ENCODE measurements around the gene ABCA8.
A peak's percentile ranks its signal among the peaks of the same experiment; 100 is the strongest.

Gene ABCA8

GRCh38 chr17:68909066-68909465, 46.1 kb downstream of the ABCA8 start:
- no peak overlapping the region for H3K4me3 ChIP-seq (ENCODE audit: low read depth, low read length)
- TF ChIP-seq, protein P1, sequence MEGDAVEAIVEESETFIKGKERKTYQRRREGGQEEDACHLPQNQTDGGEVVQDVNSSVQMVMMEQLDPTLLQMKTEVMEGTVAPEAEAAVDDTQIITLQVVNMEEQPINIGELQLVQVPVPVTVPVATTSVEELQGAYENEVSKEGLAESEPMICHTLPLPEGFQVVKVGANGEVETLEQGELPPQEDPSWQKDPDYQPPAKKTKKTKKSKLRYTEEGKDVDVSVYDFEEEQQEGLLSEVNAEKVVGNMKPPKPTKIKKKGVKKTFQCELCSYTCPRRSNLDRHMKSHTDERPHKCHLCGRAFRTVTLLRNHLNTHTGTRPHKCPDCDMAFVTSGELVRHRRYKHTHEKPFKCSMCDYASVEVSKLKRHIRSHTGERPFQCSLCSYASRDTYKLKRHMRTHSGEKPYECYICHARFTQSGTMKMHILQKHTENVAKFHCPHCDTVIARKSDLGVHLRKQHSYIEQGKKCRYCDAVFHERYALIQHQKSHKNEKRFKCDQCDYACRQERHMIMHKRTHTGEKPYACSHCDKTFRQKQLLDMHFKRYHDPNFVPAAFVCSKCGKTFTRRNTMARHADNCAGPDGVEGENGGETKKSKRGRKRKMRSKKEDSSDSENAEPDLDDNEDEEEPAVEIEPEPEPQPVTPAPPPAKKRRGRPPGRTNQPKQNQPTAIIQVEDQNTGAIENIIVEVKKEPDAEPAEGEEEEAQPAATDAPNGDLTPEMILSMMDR (IDR thresholded peaks at IDR 0.05; ENCODE audit: control insufficient read depth, extremely low read depth, insufficient read depth), result no peak
- DNase-seq (ENCODE audit: low read depth), result no peak

GRCh38 chr17:68908045-68908444, 47.1 kb downstream of the ABCA8 start:
- TF ChIP-seq, protein P1 (IDR thresholded peaks at IDR 0.05; ENCODE audit: control insufficient read depth, extremely low read depth, insufficient read depth), result no peak
- no peak for DNase-seq (ENCODE audit: low read depth)
- no peak overlapping the region for H3K4me3 ChIP-seq (ENCODE audit: low read depth, low read length)

DNA sequence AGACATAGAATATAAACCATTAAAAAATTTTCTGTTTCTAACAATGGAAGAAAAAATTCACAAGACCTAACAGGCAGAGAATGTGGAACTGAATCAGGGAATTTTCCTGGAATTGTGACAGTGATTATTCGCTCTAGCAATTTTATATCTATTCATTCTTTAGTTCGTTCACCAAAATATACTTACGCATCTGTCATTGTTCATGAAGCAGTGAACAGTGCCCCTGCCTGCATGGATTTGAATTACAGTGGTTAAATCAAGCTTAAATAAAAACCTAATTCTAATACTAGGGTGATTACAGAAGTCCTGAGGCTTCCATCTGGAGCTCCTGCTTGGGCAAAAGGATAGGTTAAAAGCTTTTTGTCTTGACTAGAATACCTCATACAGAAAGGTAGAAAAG, 48.6 kb downstream of the ABCA8 start:
- H3K4me3 ChIP-seq (ENCODE audit: low read depth, low read length), result no peak overlapping the region
- TF ChIP-seq, protein P1 (IDR thresholded peaks at IDR 0.05; ENCODE audit: control insufficient read depth, extremely low read depth, insufficient read depth), result peak; percentile 49
- no peak for DNase-seq (ENCODE audit: low read depth)

DNA sequence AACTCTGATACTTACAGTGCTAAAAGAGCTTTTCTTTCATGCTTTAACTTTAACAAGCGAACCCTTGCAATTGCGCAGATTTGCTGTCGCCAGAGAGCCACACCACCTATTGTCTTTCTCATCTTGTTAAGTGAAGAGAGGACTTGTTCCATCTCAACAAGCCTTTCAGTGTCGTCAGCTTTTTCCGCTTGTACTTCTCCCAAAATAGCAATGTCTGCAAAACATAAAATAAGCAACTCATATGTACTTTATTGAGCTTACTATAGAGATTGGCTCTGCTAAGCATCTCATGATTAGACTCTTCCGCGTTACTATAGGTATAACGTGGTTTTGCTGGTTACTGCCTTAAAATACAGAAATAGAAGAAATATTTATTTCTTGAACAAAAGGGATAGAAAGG, 51.9 kb downstream of the ABCA8 start:
- no peak for DNase-seq (ENCODE audit: low read depth)
- no peak overlapping the region for H3K4me3 ChIP-seq (ENCODE audit: low read depth, low read length)
- TF ChIP-seq, protein P1 (IDR thresholded peaks at IDR 0.05; ENCODE audit: control insufficient read depth, extremely low read depth, insufficient read depth), result no peak

- no peak overlapping the region for H3K4me3 ChIP-seq (ENCODE audit: low read depth, low read length)
- TF ChIP-seq, protein P1 (IDR thresholded peaks at IDR 0.05; ENCODE audit: control insufficient read depth, extremely low read depth, insufficient read depth), result no peak
- no peak for DNase-seq (ENCODE audit: low read depth)
Measured at GRCh38 chr17:68897557-68897956, 57.6 kb downstream of the ABCA8 start.

GRCh38 chr17:68892658-68893057, 62.5 kb downstream of the ABCA8 start:
- TF ChIP-seq, protein P1 (IDR thresholded peaks at IDR 0.05; ENCODE audit: control insufficient read depth, extremely low read depth, insufficient read depth), result no peak
- DNase-seq (ENCODE audit: low read depth), result no peak
- H3K4me3 ChIP-seq (ENCODE audit: low read depth, low read length), result no peak overlapping the region

GRCh38 chr17:68892193-68892592, 63.0 kb downstream of the ABCA8 start:
- no peak for DNase-seq (ENCODE audit: low read depth)
- TF ChIP-seq, protein P1 (IDR thresholded peaks at IDR 0.05; ENCODE audit: control insufficient read depth, extremely low read depth, insufficient read depth), result no peak
- no peak overlapping the region for H3K4me3 ChIP-seq (ENCODE audit: low read depth, low read length)
